ENCODE results near the gene TNNT3. TPM values are rescaled to one million over a fixed set of nuclear protein-coding genes. Genes with fewer than 3 reads are reported as not detected.
"Not testable (repeated sequence)": the region's sequence is repeated elsewhere in the genome, so short reads cannot be mapped to it uniquely, and the experiment has no call there.

The TNNT3 gene
- total RNA-seq, 1 experiment from 2014 or later = 8.0 TPM

DNA sequence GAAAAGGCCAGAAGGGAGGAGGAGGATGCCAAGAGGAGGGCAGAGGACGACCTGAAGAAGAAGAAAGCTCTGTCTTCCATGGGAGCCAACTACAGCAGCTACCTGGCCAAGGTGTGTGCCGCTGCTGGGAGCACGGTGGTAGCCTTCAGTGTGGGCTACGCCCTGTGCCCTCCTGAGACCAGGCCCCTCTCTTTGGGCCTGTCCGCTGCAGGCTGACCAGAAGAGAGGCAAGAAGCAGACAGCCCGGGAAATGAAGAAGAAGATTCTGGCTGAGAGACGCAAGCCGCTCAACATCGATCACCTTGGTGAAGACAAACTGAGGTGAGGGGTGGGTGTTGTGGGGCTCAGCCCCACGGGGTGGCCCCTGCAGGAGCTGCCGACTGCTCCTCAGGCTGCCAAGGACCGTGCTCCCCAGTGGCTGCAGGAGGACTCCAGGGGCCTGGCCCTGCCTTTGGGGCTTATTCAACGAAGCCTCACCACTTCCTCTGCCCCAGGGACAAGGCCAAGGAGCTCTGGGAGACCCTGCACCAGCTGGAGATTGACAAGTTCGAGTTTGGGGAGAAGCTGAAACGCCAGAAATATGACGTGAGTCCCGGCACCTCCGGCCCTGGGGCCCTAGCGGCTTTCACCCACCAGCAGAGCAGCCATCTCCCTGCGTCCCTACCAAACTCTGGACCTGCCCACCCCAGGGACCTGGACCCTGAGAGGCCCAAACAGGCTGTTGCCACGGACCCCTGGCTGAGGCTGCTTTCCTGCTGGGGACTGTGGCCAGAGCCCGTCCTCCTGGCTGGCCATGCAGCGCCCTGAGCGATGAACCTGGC, 15.0 kb downstream of the TNNT3 start:
- no peaks in the 10 kb centered on the region for H3K9me3 ChIP-seq (replicated peaks)

DNA sequence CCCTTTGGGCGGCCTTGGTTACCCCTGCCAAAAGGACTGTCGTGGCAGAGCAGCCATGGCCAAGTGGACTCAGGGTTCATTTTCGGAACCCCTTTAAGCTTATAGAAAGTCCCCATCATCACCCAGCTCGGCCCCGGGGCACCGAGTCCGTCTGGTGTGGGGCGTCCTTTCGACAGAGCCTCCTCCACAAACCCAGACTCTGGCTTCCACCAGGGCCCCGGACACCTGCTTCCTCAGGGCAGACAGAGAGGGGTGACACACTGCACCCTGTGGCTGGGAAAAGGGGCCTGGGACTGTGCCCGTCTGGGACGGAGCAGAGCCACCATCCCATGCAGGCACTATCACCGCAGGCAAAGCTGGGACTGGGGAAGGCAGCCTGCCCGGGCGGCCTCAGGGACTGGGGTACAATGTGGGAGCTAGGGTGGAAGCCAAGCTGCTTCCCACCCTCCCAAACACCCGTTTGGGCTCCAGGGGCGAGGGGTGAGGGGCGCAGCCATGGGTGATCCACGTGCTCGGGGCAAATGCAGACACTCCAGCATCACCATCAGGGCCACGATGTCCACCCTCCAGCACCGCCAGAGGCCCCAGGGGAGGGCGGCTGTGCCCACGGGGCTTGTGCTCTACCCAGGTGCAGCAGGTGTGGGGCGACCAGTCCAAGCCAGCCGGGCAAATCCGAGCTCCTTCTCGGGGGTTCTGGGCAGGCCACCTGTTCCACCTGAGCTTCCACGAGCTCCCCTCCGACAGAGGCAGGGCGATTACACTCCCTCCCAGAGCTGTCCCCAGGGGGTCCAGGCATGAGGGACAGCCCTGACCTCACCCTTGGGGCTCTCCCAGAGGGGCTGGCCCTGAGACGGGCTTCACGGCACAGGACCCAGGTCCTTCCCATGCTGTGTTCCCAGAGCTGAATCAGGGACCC, 15.9 kb downstream of the TNNT3 start:
- no peaks in the 10 kb centered on the region for H3K9me3 ChIP-seq (replicated peaks)
- no peaks in the 10 kb centered on the region for H3K27me3 ChIP-seq (replicated peaks)

More for the DNA sequence above, 15.0 kb downstream of the TNNT3 start:
- H3K4me1 ChIP-seq (replicated peaks) = peaks cover 12% of the 10 kb centered on the region
- no peaks in the 10 kb centered on the region for H3K27me3 ChIP-seq (replicated peaks)
- no peak for DNase-seq (ENCODE audit: low read depth in 1 of 2, low spot score in 2 of 2)
- H3K4me3 ChIP-seq = no peak overlapping the region
- H3K27ac ChIP-seq = no peak overlapping the region
- H3K36me3 ChIP-seq = no peaks in the 10 kb centered on the region

DNA sequence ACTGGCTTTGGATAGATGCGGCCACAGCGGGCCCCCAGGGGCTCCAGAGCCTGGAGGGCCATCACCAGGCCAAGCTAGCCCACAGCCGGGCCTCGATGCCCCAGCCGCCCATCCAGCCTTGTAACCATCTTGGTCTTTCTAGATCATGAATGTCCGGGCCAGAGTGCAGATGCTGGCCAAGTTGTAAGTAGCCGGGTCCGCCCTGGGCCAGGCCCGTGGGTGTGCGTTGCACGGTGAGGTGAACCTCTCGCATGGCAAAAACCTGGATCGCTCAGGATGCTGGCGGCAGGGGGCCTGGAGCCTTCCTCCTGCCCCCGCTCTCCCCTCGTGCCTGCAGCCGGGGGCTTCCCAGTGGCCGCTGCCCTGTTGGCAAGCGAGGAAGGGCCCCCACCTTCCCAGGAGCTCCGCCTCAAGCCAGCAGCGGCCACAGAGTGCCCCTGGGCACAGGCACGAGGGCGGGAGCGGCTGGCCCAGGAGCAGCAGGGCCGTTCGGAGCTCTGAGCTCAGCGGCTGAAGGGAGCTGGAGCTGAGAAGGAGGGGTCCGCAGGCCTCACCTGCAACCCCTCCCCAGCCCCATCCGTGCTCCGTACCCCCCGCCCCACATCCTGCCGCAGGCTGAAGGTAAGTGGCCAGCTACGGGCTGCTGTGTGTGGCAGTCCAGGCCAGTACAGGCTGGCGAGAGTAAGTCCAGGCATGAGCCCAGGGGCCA, 16.7 kb downstream of the TNNT3 start:
- Histone ChIP-seq H3K9me3 (replicated peaks) (no peaks in the 10 kb centered on the region), H3K4me1 (replicated peaks) (peaks cover 11% of the 10 kb centered on the region), H3K36me3 (no peaks in the 10 kb centered on the region), H3K27ac (no peak overlapping the region), H3K27me3 (replicated peaks) (no peaks in the 10 kb centered on the region), H3K4me3 (no peak overlapping the region)
- DNase-seq (ENCODE audit: low read depth in 1 of 2, low spot score in 2 of 2) = no peak

More for the DNA sequence above, 15.9 kb downstream of the TNNT3 start:
- DNase-seq (ENCODE audit: low read depth in 1 of 2, low spot score in 2 of 2) = no peak
- Histone ChIP-seq H3K4me3 (no peak overlapping the region), H3K36me3 (no peaks in the 10 kb centered on the region), H3K4me1 (replicated peaks) (peaks cover 12% of the 10 kb centered on the region), H3K27ac (no peak overlapping the region)

DNA sequence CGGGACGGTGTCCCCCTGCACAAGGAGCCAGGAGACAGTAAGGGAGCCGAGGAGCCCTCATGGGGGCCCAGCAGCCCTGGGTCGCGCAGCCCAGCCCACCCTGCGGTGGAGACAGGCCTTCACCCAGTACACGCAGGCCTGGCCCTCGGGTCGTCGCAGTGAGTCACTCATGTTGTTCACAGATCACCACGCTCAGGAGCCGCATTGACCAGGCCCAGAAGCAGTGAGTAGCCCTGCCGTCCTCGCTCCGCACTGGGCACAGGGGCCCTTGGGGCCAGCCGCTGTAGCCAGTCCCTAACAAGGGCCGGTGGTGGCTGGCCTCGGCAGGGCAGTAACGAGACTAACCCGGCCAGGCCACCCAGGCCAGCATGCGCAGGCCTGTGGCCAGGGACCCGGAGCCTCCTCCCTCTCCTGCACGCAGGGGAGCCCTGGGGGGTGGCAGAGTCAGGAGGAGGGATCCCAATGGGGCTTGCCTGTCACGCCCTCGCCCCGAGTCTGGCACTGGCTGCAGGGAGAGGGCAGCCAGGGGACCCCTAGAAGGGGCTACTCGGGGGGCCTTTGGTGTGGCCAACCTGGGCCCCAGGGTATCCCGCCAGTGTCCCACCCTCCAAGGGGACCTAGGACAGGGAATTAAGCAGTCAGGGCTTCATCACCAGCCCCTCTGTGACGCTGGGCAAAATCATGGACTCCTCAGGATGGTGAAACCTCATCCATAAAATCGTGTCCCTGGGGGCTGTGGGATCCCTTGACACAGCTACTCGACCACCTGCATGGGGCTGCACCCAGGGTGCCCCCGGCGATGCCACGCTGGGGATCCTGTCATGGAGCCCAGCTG, 17.5 kb downstream of the TNNT3 start:
- H3K4me1 ChIP-seq (replicated peaks) = peaks cover 3% of the 10 kb centered on the region
- no peaks in the 10 kb centered on the region for H3K9me3 ChIP-seq (replicated peaks)
- no peaks in the 10 kb centered on the region for H3K36me3 ChIP-seq
- no peak for DNase-seq (ENCODE audit: low read depth in 1 of 2, low spot score in 2 of 2)
- no peak overlapping the region for H3K27ac ChIP-seq
- H3K27me3 ChIP-seq (replicated peaks) = no peaks in the 10 kb centered on the region
- no peak overlapping the region for H3K4me3 ChIP-seq

- Histone ChIP-seq H3K36me3 (no peaks in the 10 kb centered on the region), H3K27me3 (replicated peaks) (no peaks in the 10 kb centered on the region), H3K27ac (no peak overlapping the region), H3K4me3 (no peak overlapping the region), H3K9me3 (replicated peaks) (no peaks in the 10 kb centered on the region), H3K4me1 (replicated peaks) (peaks cover 7% of the 10 kb centered on the region)
- peak in 1 of 2 experiments; percentile 37 for DNase-seq (ENCODE audit: low read depth in 1 of 2, low spot score in 2 of 2)
Observed at GRCh38 chr11:1937616-1938342, 18.3 kb downstream of the TNNT3 start.

DNA sequence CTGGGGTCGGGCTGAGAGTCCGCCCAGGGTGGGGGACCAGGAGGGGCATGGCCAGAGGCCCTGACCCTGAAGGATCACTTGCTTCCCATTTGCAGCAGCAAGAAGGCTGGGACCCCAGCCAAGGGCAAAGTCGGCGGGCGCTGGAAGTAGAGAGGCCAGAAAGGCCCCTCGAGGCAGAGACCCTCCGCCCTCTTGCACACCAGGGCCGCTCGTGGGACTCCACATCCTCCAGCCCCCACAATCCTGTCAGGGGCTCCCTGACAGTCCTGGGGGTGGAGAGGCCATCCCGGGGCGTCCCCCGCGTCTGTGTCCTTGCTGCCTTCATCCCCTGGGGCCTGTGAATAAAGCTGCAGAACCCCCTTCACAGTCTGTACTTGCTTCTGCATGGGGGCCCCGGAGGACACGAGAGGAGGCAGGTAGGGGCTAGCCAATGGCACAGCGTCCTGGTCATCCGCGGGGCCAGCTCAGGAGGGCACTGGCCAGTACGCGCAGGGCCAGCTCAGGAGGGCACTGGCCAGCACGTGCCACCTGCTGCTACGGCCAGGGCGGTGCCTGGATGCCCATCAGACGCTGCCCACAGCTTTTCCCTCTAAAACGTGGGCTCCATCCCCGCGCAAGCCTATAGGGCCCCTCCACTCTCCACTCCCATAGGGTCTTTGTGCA, 19.0 kb downstream of the TNNT3 start:
- H3K9me3 ChIP-seq (replicated peaks) = no peaks in the 10 kb centered on the region
- H3K36me3 ChIP-seq = no peaks in the 10 kb centered on the region
- no peaks in the 10 kb centered on the region for H3K27me3 ChIP-seq (replicated peaks)
- peak in 1 of 2 experiments; percentile 39 for DNase-seq (ENCODE audit: low read depth in 1 of 2, low spot score in 2 of 2)
- H3K4me1 ChIP-seq (replicated peaks) = peaks cover 8% of the 10 kb centered on the region
- no peak overlapping the region for H3K27ac ChIP-seq
- H3K4me3 ChIP-seq = no peak overlapping the region

DNA sequence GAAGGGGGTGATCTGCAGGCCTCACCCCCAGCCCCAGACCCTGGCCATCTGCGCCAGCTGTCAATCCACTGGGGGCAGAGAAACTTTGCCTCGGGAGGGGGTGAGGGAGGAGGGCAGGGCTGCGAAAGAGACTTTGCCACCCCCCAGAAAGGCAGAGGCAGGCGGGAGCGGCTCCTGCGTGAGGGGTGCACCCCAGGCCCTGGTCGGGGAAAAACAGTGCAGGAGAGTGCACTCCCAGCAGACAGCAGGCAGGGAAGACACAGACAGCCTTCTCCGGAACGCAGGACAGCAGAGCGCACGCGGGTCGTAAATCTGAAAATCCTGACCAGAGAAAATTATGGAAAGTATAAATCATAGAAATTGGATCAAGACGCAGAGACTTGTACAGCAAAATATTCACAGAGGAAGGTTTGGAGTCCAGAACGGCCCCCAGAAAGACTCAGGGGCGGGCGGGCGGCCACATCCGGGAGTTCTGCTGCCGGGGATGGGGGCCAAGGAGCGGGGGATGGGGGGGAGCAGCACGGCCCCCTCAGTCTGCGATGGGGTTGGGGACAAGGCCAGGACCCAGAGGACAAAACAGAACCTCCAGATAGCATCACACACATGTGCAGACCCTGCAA, 19.6 kb downstream of the TNNT3 start:
- H3K4me3 ChIP-seq = no peak overlapping the region
- H3K9me3 ChIP-seq (replicated peaks) = no peaks in the 10 kb centered on the region
- no peaks in the 10 kb centered on the region for H3K27me3 ChIP-seq (replicated peaks)
- no peak overlapping the region for H3K27ac ChIP-seq
- no peaks in the 10 kb centered on the region for H3K36me3 ChIP-seq
- peak in 1 of 2 experiments; percentile 37 for DNase-seq (ENCODE audit: low read depth in 1 of 2, low spot score in 2 of 2)
- peaks cover 14% of the 10 kb centered on the region for H3K4me1 ChIP-seq (replicated peaks)

- not testable (repeated sequence) for H3K4me3 ChIP-seq; H3K36me3 ChIP-seq; H3K27me3 ChIP-seq (replicated peaks); H3K27ac ChIP-seq; H3K9me3 ChIP-seq (replicated peaks)
- DNase-seq (ENCODE audit: low read depth in 1 of 2, low spot score in 2 of 2) = peak in 1 of 2 experiments; percentile 33
- peaks cover 18% of the 10 kb centered on the region for H3K4me1 ChIP-seq (replicated peaks)
Observed at GRCh38 chr11:1939788-1940187, 20.3 kb downstream of the TNNT3 start.

DNA sequence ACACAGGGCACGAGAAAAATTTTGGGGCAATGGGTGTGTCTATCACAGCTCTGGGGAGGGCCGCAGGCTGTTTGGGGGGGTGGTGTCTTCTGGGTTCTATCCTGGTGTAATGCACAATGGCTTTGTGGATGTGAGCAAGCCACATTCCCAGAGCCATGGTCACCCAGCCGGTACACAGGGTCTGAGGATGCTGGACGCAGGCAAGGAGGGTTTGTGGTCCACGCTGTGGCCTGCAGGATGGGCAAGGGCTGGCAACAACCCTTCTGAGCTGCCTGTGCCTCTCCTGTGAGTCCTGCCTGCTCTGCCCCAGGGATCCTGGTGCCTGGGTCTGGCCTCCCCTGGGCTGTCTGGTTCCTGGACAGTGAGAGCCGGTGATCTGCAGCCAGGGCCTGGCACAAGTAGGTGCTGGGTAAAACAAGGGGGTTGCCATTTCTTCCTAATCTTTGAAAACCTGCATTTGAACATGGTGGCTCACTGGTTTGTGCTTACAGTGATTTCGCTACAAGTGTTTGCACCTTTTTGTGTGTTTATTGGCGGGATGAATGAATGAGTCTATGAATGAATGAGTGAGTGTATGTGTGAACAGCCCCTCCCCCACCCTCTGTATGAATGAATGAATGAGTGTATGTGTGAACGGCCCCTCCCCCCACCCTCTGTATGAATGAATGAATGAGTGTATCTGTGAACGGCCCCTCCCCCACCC, 23.2 kb downstream of the TNNT3 start:
- H3K4me3 ChIP-seq = no peak overlapping the region
- no peaks in the 10 kb centered on the region for H3K27me3 ChIP-seq (replicated peaks)
- peak in 1 of 2 experiments; percentile 37 for DNase-seq (ENCODE audit: low read depth in 1 of 2, low spot score in 2 of 2)
- no peaks in the 10 kb centered on the region for H3K36me3 ChIP-seq
- H3K4me1 ChIP-seq (replicated peaks) = peaks cover 18% of the 10 kb centered on the region
- no peaks in the 10 kb centered on the region for H3K9me3 ChIP-seq (replicated peaks)
- H3K27ac ChIP-seq = no peak overlapping the region

GRCh38 chr11:1943576-1943975, 24.1 kb downstream of the TNNT3 start:
- H3K4me3 ChIP-seq = no peak overlapping the region

GRCh38 chr11:1943977-1944376, 24.5 kb downstream of the TNNT3 start:
- Histone ChIP-seq H3K36me3 (no peaks in the 10 kb centered on the region), H3K27ac (no peak overlapping the region), H3K4me3 (no peak overlapping the region), H3K9me3 (replicated peaks) (no peaks in the 10 kb centered on the region), H3K4me1 (replicated peaks) (peaks cover 18% of the 10 kb centered on the region), H3K27me3 (replicated peaks) (no peaks in the 10 kb centered on the region)
- peak; percentile 70 to 73 for DNase-seq (ENCODE audit: low read depth in 1 of 2, low spot score in 2 of 2)

More at GRCh38 chr11:1943576-1943975, 24.1 kb downstream of the TNNT3 start:
- no peaks in the 10 kb centered on the region for H3K27me3 ChIP-seq (replicated peaks)
- no peak overlapping the region for H3K27ac ChIP-seq
- peaks cover 18% of the 10 kb centered on the region for H3K4me1 ChIP-seq (replicated peaks)
- no peaks in the 10 kb centered on the region for H3K9me3 ChIP-seq (replicated peaks)
- no peaks in the 10 kb centered on the region for H3K36me3 ChIP-seq
- DNase-seq (ENCODE audit: low read depth in 1 of 2, low spot score in 2 of 2) = peak in 1 of 2 experiments; percentile 37

Measured in SJSA1 (cell line).